GOT3 (cell line): ENCODE measurements around the gene CKAP4.

Experiments
- DNase-seq: peaks from one replicate; lab custom pipeline; 2025; ENCODE audit warnings: mixed read lengths; lab: John Stamatoyannopoulos, UW

The CKAP4 gene

DNA sequence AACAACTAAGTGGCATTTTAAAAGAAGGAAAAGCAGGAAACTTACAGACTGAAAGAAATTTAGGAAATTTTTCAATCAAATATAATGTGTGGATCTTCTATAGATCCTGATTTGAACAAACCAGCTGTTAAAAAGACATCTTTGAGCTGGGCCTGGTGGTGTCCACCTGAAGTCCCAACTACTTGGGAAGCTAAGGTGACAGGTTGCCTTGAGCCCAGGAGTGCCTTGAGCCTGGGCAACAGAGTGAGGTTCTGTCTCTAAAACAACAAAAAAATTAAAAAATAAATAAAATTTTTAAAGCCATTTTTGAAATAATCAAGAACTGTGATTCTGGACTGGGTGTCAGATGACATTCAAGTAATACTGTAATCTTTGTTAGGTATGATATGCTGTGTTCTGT is 7.0 kb downstream of the CKAP4 start:
- DNase-seq: no peak

DNA sequence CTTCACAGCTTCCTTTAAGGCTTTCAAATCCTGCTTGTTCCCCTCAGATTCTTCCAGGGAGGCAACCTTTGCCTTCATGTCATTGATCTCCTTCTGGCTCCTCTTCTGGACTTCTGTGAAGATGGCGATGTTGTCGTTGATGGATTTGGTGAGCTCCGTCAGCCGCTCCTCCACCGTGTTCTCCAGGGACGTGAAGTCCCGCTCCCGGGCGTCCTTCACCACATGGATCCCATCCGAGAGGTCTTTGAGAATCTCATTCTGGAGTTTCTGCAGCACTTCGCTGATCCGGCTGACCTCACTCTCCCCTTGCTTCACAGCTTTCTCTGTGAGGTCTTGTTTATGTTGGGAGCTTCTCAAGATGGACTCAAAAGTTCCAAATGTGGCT is 7.9 kb downstream of the CKAP4 start:
- DNase-seq: no peak

DNA sequence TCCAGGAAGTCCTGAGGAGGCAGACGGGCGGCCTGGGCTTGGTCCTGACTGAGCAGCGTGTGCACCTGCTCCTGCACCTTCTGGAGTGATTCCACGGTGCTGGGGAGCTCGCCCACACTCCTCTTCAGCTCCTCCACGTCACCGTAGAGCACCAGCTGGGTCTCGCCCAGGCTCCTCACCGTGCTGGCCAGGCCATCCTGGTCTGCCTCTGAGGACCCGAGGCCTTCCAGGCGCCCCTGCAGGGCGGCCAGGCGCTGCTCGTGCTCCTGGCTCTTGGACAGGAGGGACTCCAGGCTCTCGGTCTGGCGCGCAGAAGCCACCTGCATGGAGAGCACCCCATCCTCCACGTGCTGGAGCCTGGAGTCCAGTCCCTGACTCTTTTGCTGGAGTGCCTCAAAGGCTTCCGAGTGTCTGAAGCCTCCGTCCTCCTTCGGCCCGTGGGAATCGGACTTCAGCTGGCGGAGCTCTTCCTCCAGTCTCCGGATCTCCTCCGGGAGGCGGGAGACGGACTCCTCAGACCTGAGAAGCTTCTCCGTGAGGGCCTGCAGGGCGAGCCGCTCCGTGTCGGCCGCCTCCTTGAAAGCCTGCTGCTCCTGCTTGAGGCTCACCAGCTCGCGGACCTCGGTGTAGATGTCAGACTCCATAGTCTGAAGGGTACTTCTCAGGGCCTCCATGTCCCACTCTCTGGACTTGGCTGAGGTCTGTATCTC is 8.4 kb downstream of the CKAP4 start:
- no peak for DNase-seq

DNA sequence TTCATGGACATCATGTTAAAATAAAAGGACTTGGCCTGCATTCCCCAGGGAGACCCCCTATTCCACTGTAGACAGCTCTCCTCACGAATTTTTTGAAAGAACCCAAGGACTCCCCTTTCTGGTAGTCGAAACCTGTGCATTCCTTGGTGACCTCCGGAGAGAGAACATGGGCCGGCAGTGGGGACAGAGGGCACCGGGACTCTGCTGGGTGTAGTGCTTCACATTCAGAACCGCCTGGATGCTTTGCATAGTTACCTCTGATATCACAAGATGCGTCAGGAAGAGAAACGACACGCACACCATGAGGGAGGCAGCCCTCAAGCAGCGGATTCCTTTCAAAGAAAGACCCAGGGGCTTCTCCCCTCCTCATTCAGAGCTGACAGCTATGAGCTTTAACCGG is 9.7 kb downstream of the CKAP4 start:
- DNase-seq: no peak

DNA sequence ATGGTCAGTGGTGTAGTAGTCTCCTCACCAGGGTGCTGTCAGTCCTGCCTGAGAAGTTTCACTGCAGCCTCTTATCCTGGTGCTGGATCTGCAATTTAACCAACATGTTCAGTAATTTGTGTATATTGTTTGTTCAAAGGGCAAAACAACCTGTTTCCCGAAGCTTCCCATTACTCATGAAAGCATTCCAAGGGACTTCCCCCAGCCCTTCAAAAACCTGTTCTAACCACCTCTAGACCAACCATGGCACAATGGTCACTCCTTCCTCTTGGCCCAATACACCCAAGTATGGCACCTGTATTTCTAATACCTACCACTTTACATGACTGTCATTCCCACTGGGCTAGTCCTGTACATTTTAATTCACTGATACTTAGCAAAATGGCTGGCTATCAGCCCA is 12.1 kb downstream of the CKAP4 start:
- no peak for DNase-seq

DNA sequence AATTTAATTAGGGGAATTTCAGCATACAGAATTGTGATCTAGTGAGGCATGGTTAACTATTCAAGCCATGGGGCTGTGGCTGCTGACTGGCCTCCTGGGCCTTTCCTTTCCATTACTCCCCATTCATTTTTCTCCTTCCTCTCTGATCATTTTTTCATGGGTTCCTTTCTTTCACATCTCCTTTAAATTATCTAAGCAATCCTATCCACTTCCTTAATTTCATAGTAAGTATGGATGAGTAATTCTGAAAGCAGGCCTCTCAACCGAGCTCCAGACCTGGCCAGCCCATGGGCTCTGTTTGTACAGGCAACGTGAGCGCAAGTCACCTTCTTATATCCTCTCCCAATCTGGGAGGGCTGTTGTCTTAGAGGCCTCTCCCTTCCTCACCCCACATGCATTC is 13.4 kb downstream of the CKAP4 start:
- no peak for DNase-seq

DNA sequence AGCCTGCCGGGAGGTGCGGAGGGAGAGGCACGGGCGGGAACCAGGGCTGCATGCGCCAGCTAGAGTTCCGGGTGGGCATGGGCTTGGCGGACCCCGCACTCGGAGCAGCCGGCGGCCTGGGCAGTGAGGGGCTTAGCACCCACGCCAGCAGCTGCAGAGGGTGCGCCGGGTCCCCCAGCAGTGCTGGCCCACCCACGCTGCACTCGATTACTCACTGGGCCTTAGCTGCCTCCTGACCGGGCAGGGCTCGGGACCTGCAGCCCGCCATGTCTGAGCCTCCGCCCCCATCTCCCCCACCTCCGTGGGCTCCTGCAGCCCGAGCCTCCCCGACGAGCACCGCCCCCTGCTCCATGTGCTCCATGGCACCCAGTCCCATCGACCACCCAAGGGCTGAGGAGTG is 14.8 kb downstream of the CKAP4 start:
- no peak for DNase-seq

DNA sequence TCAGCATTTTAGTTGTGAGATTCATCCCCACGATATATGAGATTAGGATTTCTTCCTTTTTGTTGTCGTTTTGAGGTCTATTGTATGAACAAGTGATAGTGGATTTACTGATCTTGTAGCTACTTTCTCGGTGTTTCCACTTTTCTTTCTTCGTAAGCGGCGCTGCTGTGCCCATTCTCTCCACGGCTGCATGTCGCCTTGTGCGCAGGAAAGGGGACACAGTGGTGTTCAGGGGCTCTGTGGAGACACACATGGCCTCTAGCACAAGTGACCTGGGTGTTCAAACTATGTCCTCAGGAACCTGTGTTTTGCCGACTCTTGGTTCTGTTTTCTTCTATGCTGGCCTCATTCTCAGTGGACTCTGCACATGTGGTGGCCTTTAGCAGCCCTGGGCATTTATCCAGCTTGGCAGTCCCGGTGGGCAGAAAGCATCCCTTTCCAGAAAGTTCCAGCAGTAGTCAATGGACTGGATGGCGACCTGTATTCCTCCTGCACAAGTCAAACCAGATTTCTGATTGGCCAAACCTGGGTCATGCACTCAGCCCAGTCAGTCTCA is 18.7 kb downstream of the CKAP4 start:
- DNase-seq: no peak

DNA sequence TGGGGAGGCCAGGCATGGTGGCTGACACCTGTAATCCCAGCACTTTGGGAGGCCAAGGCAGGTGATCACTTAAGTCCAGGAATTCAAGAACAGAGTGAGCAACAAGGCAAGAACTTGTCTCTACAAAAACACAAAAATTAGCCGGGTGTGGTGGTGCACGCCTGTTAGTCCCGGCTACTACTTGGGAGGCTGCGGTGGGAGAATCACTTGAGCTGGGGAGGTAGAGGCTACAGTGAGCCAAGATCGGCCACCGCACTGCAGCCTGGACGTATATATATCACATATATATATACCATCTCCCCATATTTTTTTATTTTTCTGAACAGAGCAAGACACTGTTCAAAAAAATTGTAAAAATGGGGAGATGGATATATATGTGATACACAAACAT is 19.5 kb downstream of the CKAP4 start:
- DNase-seq: no peak

DNA sequence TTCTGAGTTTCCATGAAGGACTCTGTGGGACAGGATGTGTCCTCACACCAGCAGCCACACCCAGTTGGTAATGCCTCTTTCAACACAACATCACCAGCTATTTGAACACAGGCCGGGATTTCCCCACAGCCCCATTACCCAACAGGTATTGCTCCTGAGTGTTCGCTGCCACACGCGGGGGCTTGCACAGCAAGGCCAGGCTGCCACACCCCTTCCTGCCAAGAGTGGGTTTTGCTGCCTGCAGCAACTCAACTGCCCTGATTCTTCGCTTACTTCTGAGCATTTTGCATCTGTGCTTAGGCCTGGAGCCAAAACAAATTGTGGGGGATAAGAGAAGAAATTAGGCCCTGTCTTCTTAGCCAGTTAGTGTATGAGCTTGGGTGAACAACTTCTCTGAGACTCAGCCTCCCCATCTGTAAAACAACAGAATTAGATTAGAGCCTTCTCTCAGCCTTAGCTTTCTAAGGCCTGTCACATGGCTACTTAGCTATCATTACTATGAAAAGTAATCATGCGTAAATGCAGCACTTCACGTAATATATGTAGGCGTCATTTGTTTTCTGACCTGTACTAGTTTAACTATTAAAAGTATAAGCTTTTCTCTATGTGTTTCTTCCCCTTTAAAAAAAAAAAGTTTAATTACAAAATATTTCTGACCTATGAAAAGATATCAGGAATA is 20.0 kb downstream of the CKAP4 start:
- DNase-seq: no peak

DNA sequence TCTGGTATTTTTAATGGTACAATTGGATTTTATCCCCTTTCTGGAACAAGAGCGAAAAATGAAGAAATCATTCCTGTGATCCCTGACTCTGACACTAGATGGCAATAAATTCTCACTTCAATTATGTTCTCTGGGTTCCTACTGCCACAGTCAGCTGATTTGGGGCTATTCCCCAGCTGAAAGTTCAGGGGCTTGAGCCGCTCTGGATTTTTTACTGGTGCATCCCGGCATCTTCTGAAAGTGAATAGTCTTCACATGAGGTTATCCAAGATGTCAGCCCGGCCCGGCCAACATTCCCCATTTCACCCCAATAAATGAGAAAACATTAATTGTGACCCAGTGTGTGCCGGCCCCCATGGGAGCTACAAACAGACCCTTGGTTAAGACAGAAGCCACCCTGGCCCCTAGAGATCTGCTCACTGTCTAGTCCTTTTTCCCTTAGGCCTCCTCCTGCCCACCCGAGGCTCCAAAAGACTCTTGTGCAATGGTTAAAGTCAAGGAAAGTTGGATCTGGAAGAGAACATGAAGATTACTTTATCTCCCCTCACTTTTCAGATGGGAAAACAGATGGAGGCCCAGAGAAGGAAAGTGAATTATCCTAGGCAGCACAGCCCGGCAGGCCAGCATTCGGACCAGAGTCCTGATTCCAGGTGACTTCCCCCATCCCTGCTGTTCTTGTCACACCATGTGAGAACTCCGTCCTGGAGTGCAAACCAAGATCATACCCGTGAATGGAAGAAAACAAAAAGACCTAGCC is 20.8 kb downstream of the CKAP4 start:
- no peak for DNase-seq

DNA sequence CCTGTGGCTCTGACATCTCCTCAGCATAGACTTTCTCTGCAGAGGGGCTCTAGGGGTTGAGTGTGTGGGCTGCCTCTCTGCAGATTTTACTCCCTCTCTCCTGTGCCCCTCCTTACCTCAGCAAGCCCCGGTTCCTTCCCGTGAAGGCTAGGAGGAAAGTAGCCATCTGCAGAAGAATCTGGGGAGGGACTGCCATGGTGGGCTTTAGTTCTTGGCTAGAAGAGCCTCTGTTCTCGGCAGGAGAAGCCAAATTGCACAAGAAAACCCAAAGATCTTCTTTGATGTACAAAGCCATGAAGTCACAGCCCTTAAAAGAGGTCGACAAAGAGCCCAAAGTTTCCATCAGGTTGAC is 23.5 kb downstream of the CKAP4 start:
- no peak for DNase-seq

DNA sequence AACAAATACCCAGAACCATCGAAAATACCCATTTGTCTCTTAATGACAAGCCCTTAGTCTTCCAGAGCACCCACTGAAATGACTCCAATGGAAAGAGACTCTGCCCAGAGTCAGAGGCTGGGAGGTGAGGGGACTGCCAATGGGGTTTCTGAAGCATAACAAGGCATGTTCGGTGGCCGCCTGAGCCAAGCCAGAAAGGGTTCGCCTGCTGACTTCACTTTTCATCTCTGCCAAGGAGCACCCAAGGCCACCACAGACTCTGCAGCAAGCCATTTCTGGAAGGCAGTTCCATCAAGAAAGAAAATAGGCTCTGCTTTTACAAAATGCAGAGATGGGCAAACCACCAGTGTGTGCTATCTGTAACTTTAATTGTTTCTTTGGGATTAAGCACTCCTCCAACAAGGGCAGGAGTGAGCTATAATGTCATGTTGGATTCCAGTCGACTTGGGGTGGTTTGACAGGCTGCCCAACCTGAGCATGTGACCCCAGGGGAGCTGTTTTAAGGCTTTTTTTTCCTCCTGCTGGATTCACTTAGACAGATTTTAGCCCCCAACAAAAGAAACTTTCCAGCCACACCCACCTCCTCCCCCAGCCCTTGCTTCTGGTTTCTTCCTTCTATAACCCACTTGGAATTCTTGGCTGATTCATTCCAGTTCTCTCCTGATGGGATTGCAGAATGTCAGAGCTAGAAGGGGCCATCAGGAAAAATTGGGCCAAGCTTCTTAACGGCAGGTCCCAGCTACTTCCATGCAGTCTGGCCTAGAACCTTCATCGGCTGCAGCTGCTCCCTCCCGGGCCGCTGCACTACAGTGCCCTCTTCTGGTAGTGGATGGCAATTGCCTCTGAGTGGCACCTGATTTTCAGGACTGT is 24.1 kb downstream of the CKAP4 start:
- DNase-seq: no peak

DNA sequence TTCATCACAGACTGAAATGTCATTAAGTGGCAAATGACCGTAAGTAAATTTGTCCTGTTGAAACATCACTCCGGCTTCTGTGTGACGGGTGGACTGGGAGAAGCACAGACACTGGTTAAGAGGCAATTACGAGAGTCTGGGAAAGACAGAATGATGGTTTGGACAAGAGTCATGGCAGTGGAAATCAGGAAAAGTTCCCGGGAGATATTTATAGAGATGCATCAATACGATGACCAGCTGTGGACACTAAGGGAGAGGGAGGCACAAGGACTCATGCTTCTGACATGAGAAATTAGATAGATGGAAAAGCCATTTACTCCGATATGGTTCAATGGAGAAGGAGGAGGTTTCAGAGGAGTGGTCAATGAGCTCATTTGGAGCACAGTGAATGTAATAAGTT is 27.3 kb downstream of the CKAP4 start:
- DNase-seq: no peak

DNA sequence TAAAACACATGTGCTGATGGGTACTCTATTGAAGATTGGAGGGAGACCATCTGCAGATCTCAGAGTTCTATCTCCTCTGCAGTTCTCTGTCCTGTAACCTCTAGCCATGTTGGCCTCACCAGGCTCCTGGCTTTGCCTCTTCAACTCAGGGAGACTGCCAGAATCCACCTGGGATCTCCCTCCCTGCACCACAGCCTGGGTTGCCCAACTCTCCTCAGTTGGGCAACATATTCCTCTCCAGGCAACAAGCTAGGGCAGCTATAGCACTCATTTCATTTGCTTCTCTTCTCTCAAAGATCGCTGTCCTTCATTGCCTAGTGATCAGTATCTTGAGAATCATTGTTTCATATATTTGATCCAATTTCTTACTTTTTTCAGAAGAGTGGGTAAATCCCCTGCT is 28.8 kb downstream of the CKAP4 start:
- no peak for DNase-seq

DNA sequence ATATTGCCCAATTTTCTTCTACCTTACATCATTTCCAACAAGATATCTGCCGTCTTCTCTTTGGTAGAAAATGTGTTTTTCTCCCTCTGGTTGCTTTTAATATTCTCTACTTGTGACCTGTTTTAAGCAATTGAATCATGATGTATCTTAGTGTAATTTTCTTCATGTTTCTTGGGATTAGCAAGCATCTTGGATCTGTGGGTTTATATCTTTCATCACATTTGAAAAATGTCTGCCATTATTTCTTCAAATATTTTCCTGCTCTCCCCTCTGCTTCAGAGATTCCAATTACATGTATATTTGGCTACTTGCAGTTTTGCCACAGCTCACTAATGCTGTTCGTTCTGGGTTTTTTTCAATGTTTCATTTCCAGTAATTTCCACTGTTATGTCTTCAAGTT is 30.1 kb downstream of the CKAP4 start:
- no peak for DNase-seq

DNA sequence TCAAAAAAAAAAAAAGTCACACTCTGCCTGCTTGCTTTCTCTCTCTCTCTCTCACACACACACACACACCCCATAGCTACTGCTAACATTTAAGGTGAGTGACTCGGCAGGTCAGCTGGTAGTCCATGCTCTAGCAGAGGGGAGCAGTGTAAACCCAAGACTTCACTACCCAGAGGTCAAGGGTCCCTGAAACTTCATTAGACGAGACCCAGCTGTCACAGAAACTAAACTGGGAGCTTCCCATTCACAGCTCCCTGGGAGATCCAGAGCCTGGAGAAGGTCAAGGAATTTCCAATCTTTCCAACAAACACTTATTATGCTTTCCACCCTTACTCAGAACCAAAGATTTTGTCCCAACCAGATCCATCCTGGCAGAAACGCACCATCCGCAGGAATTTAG is 33.2 kb downstream of the CKAP4 start:
- no peak for DNase-seq

DNA sequence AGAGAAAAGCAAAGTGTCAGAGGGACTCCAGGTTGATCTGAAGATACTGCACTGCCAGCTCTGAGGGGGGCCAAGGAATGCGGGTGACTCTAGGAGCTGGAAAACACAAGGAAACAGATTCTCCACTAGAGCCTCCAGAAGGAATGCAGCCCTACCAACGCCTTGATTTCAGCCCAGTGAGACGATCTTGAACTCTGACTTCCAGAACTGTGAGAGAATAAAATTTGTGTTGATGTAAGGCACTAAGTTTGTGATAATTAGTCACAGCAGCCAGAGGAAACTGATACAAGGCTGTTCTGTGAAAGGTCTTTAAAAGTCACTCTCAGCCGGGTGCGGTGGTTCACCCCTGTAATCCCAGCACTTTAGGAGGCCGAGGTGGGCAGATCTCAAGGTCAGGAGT is 34.2 kb downstream of the CKAP4 start:
- no peak for DNase-seq

DNA sequence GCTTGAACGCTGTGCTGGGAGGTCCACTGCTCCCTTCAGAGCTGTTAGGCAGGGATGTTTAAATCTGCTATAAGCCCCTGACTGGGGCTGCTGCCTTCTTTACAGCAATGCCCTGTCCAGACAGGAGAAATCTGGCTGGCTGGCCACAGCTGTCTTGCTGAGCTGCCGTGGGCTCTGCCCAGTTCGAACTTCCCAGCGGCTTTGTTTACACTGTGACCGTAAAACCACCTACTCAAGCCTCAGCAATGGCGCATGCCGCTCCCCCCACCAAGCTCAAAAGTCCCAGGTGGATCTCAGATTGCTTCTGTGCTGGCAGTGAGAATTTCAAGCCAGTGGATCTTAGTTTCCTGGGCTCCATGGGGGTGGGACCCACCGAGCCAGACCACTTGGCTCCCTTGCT is 35.8 kb downstream of the CKAP4 start:
- DNase-seq: no peak

DNA sequence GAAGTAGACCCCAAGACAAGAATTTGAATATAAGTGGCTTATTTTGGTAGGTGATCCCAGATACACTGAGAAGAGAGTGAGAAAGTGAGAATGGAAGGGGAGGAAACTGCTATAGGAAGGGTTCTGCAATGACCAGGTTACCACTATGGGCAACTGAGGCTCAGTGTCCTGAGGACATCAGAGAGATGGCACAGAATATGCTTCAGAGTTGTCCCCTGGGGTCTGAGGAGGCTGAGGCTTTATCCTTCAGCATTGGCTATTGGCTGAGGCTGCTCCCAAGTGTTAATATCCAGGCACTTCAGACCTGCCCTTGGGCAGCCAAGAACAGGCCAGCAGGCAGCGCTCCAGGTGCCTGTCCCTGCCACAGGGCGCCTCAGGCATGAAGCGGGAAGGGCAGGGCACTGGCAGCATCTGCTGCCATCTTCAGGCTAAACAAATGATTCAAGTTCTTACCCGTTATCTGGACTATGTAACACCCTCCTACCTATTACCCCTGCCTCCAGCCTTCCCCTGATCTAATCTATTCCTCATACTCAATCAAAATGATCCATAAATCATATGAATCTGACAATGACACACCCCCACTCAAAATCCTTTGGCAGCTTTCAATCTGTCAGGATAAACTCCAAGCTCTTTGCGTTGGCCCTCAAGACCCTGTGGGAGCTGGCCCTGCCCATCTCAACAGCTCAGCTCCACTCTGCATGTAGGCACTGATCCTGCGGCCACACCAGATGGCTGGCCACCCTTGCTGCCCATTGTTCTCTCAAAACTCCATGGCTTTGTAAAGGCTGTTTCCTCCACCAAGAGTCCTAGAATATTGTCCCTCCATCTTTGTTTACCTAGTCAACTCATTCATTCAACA is 42.4 kb downstream of the CKAP4 start:
- DNase-seq: no peak

DNA sequence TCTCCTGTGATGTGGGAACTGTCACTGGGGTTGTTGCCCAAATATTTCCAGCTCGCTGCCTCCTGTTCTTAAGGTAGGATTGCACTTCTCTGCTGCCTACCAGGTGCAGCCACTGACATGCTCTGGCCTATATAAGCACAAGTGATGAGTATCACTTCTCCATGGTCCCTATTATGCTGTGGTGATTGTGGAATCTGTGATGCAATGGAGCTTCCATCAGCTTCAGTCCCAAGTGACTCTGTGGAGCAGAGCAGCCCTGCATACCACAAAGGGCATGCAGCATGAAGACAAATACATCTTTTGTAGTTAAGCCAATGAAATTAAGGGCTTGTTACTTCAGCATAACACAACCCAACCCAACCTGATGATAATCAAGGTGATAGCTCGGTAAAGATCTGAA is 43.5 kb downstream of the CKAP4 start:
- DNase-seq: no peak
